Esophagus muscularis mucosa (tissue), 4 donors: ENCODE data around the gene SERPINB6. TPM values are rescaled to one million over a fixed set of nuclear protein-coding genes. Genes with fewer than 3 reads are reported as not detected.

Experiments
- DNase-seq: peaks from one replicate; pipeline ENCODE4 v3.0.0-alpha.2; 2017; ENCODE audit errors: extremely low spot score
- H3K27ac ChIP-seq, 4 donors: fragments of 200-600 bp; sonication (generic); replicated peaks in 1 of 4; 1 replicate in 3 of 4; 2 replicates in 1 of 4; pipeline ENCODE4 v1.5.1; 2016 to 2019; ENCODE audit warnings: mild to moderate bottlenecking in 1 of 4
- H3K27me3 ChIP-seq, 4 donors: fragments of 200-600 bp; sonication (generic); one replicate each; pipeline versions ENCODE4 v1.5.1 to v1.6.0; 2016 to 2019
- H3K36me3 ChIP-seq, 4 donors: fragments of 200-600 bp; sonication (generic); one replicate each; pipeline ENCODE4 v1.5.1; 2016 to 2019
- H3K4me1 ChIP-seq, 4 donors: fragments of 200-600 bp; sonication (generic); one replicate each; pipeline ENCODE4 v1.5.1; 2016 to 2019
- H3K4me3 ChIP-seq, 4 donors: fragments of 200-600 bp; sonication (generic); 1 replicate in 2 of 4; 2 replicates in 2 of 4; pipeline ENCODE4 v1.5.1; 2016 to 2019; ENCODE audit warnings: mild to moderate bottlenecking in 4 of 4, moderate library complexity in 1 of 4
- H3K9me3 ChIP-seq, 4 donors: fragments of 200-600 bp; sonication (generic); 1 replicate in 3 of 4; 2 replicates in 1 of 4; pipeline ENCODE4 v1.5.1; 2016 to 2019
- CTCF ChIP-seq, 3 experiments: fragments of 200-600 bp in 2 of 3; fragments of 450-650 bp in 1 of 3; sonication (generic) in 2 of 3; IDR thresholded peaks; one replicate each; pipeline ENCODE4 v1.5.1; 2017 to 2019; ENCODE audit warnings: antibody characterized with exemption in 3 of 3, mild to moderate bottlenecking in 2 of 3, moderate library complexity in 1 of 3
- EP300 ChIP-seq: sonication (generic); formaldehyde crosslinking; IDR thresholded peaks from one replicate; pipeline ENCODE4 v1.6.1; 2017; ENCODE audit warnings: antibody characterized with exemption
- POLR2A ChIP-seq: fragments of 450-650 bp; IDR thresholded peaks from one replicate; pipeline ENCODE4 v1.6.1; 2017; ENCODE audit warnings: antibody characterized with exemption, moderate library complexity, mild to moderate bottlenecking, low read depth
- POLR2AphosphoS5 ChIP-seq, 2 donors: sonication (generic); formaldehyde crosslinking; IDR thresholded peaks; one replicate each; pipeline ENCODE4 v1.6.1; 2017; ENCODE audit warnings: antibody characterized with exemption in 2 of 2
- WGBS: methylation state at CpG from one replicate; pipeline ENCODE4 v1.1.5; 2018; 5-methylcytosine and 5-hydroxymethylcytosine counted together
- intact Hi-C: fragments of 100-400 bp; cut with DNase I; formaldehyde crosslinking; loops from one replicate; pipeline ENCODE4 v1.15.1; 2023
- total RNA-seq, 4 donors: library from RNA; depleted of rRNA; stranded (reverse); fragments of >200 nt; gene quantifications; one replicate each; pipeline versions ENCODE4 v1.1.0 to v1.2.1, GENCODE V29; 2016

SERPINB6 gene
- total RNA-seq, 4 donors from 2014 or later, result 114 to 125 (median 124) TPM

GRCh38 chr6:2950713-2951112 is 20.7 kb downstream of the SERPINB6 start:
- DNase-seq, result no peak
- TF ChIP-seq POLR2A (no peak), CTCF (IDR thresholded peaks at IDR 0.05) (no peak), EP300 (no peak), POLR2AphosphoS5 (IDR thresholded peaks at IDR 0.05) (no peak)
- WGBS, result 92% methylated on average over 11 of the region's 12 CpGs
- Histone ChIP-seq H3K27ac (no peak overlapping the region), H3K4me3 (no peak overlapping the region), H3K9me3 (no peaks in the 10 kb centered on the region), H3K4me1 (peaks cover 16 to 23% (median 20%) of the 10 kb centered on the region in 4 donors), H3K27me3 (no peaks in the 10 kb centered on the region), H3K36me3 (peaks cover 14 to 77% (median 46%) of the 10 kb centered on the region in 4 donors)
- intact Hi-C loops, result no loop called here

GRCh38 chr6:2949536-2950083 is 21.8 kb downstream of the SERPINB6 start:
- Histone ChIP-seq H3K4me3 (no peak overlapping the region), H3K4me1 (peaks cover 16 to 23% (median 20%) of the 10 kb centered on the region in 4 donors), H3K27ac (no peak overlapping the region), H3K27me3 (no peaks in the 10 kb centered on the region), H3K36me3 (peaks cover 14 to 67% (median 40%) of the 10 kb centered on the region in 4 donors), H3K9me3 (no peaks in the 10 kb centered on the region)
- intact Hi-C loops, result no loop called here
- TF ChIP-seq EP300 (no peak), POLR2AphosphoS5 (IDR thresholded peaks at IDR 0.05) (no peak)
- 92% methylated on average over 5 of the region's 6 CpGs for WGBS
- DNase-seq, result no peak

- Histone ChIP-seq H3K4me3 (no peak overlapping the region), H3K4me1 (peaks cover 16 to 23% (median 21%) of the 10 kb centered on the region in 4 donors), H3K36me3 (peaks cover 14 to 62% (median 36%) of the 10 kb centered on the region in 4 donors), H3K9me3 (no peaks in the 10 kb centered on the region), H3K27me3 (no peaks in the 10 kb centered on the region), H3K27ac (no peak overlapping the region)
- peak; percentile 42 for DNase-seq
- no peak for TF ChIP-seq POLR2AphosphoS5 (IDR thresholded peaks at IDR 0.05)
- TF ChIP-seq POLR2A, result no peak
- no peak for TF ChIP-seq EP300
- no peak for TF ChIP-seq CTCF (IDR thresholded peaks at IDR 0.05)
- WGBS, result 90% methylated on average over 12 of the region's 12 CpGs
- intact Hi-C loops, result no loop called here
These were observed 22.2 kb downstream of the SERPINB6 start for GRCh38 chr6:2949121-2949520.

GRCh38 chr6:2948228-2949025 is 22.9 kb downstream of the SERPINB6 start:
- H3K9me3 ChIP-seq, result no peaks in the 10 kb centered on the region
- no peak overlapping the region for H3K27ac ChIP-seq
- TF ChIP-seq CTCF (IDR thresholded peaks at IDR 0.05), result no peak
- TF ChIP-seq POLR2A, result no peak
- no peak for TF ChIP-seq EP300
- no peak for TF ChIP-seq POLR2AphosphoS5 (IDR thresholded peaks at IDR 0.05)
- peaks cover 14 to 57% (median 33%) of the 10 kb centered on the region in 4 donors for H3K36me3 ChIP-seq
- WGBS, result 94% methylated on average over 29 of the region's 30 CpGs
- H3K4me1 ChIP-seq, result peaks cover 16 to 30% (median 22%) of the 10 kb centered on the region in 4 donors
- peak; percentile 62 for DNase-seq
- no peak overlapping the region for H3K4me3 ChIP-seq
- no peaks in the 10 kb centered on the region for H3K27me3 ChIP-seq
- intact Hi-C loops, result no loop called here

- H3K4me3 ChIP-seq, result no peak overlapping the region
- no peaks in the 10 kb centered on the region for H3K27me3 ChIP-seq
- TF ChIP-seq CTCF (IDR thresholded peaks at IDR 0.05), result no peak
- TF ChIP-seq EP300, result no peak
- TF ChIP-seq POLR2A, result no peak
- TF ChIP-seq POLR2AphosphoS5 (IDR thresholded peaks at IDR 0.05), result no peak
- H3K27ac ChIP-seq, result no peak overlapping the region
- peaks cover 14 to 32% (median 21%) of the 10 kb centered on the region in 4 donors for H3K4me1 ChIP-seq
- H3K36me3 ChIP-seq, result peaks cover 14 to 57% (median 33%) of the 10 kb centered on the region in 4 donors
- 82% methylated on average over 7 of the region's 7 CpGs for WGBS
- no peaks in the 10 kb centered on the region for H3K9me3 ChIP-seq
- intact Hi-C loops, result no loop called here
- peak; percentile 31 for DNase-seq
These were observed 23.9 kb downstream of the SERPINB6 start for GRCh38 chr6:2947445-2947844.
